ENCODE data around the gene PTPRG. TPM values are rescaled to one million over a fixed set of nuclear protein-coding genes. Genes with fewer than 3 reads are reported as not detected.
"Not testable (repeated sequence)": the region's sequence is repeated elsewhere in the genome, so short reads cannot be mapped to it uniquely, and the experiment has no call there.

PTPRG gene
- total and polyA plus RNA-seq, 7 donors, result 0.69 to 76.3 (median 62.7) TPM

DNA sequence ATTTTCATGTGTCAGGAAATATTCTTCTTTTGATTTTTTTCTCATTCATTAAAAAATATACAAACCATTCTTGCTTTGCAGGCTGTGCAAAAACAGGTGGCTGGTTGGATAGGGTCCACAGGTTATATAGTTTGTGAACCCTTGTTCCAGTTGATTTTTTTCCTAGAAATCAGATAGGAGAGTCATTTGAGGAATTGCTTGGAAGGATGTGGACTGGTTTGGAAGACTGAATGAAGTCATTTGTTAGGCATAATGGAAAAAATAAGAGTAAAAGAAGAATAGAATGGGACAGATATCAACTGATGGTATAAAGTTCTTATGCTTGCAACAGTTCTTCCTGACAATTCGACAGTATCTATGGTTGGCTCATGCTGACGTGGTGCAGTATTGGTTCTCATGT lies 189.4 kb downstream of the PTPRG start:
- Histone ChIP-seq H3K4me1 (peaks cover 0 to 34% (median 21%) of the 10 kb centered on the region in 4 donors), H3K9me3 (no peaks in the 10 kb centered on the region), H3K27me3 (no peaks in the 10 kb centered on the region), H3K4me3 (no peak overlapping the region), H3K27ac (no peak overlapping the region), H3K36me3 (no peaks in the 10 kb centered on the region)
- 84 to 85% methylated on average over 2 of the region's 2 CpGs for WGBS, 2 donors
- DNase-seq, result no peak
- intact Hi-C loops (cut with DNase I), result no loop called here
- TF ChIP-seq, protein P1, sequence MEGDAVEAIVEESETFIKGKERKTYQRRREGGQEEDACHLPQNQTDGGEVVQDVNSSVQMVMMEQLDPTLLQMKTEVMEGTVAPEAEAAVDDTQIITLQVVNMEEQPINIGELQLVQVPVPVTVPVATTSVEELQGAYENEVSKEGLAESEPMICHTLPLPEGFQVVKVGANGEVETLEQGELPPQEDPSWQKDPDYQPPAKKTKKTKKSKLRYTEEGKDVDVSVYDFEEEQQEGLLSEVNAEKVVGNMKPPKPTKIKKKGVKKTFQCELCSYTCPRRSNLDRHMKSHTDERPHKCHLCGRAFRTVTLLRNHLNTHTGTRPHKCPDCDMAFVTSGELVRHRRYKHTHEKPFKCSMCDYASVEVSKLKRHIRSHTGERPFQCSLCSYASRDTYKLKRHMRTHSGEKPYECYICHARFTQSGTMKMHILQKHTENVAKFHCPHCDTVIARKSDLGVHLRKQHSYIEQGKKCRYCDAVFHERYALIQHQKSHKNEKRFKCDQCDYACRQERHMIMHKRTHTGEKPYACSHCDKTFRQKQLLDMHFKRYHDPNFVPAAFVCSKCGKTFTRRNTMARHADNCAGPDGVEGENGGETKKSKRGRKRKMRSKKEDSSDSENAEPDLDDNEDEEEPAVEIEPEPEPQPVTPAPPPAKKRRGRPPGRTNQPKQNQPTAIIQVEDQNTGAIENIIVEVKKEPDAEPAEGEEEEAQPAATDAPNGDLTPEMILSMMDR (IDR thresholded peaks at IDR 0.05), result no peak
- TF ChIP-seq POLR2A (IDR thresholded peaks at IDR 0.05) (no peak), POLR2AphosphoS5 (IDR thresholded peaks at IDR 0.05) (no peak), EP300 (IDR thresholded peaks at IDR 0.05) (no peak)

DNA sequence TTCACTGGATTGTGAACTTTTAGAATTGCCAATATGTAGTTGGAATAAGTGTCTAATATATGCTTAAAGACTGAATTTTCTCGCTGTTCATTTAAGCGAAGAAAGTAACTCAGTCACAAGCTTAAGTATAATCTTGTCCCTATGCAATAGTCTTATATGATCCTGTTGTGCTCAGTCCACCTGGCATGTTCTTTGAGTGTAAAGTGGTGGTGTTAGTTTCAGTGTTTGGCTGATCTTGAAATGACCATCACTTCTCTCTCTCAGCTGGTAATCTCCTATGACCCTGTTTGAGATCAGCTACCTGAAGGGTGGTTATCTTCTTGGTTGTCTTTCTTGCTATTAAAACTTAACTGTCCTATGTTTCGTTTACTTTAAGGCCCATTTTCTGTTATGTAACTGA lies 197.5 kb downstream of the PTPRG start:
- 91 to 95% methylated on average over 3 of the region's 3 CpGs for WGBS, 2 donors
- TF ChIP-seq EP300 (IDR thresholded peaks at IDR 0.05), result no peak
- TF ChIP-seq POLR2AphosphoS5 (IDR thresholded peaks at IDR 0.05), result no peak
- TF ChIP-seq POLR2A (IDR thresholded peaks at IDR 0.05), result no peak
- TF ChIP-seq, protein P1 (IDR thresholded peaks at IDR 0.05), result no peak
- H3K36me3 ChIP-seq, result no peaks in the 10 kb centered on the region
- no peak for DNase-seq
- H3K4me1 ChIP-seq, result peaks cover 0 to 8% (median 3%) of the 10 kb centered on the region in 4 donors
- H3K27ac ChIP-seq, result no peak overlapping the region
- no peaks in the 10 kb centered on the region for H3K9me3 ChIP-seq
- no peak overlapping the region for H3K4me3 ChIP-seq
- H3K27me3 ChIP-seq, result no peaks in the 10 kb centered on the region
- intact Hi-C loops (cut with DNase I), result no loop called here

DNA sequence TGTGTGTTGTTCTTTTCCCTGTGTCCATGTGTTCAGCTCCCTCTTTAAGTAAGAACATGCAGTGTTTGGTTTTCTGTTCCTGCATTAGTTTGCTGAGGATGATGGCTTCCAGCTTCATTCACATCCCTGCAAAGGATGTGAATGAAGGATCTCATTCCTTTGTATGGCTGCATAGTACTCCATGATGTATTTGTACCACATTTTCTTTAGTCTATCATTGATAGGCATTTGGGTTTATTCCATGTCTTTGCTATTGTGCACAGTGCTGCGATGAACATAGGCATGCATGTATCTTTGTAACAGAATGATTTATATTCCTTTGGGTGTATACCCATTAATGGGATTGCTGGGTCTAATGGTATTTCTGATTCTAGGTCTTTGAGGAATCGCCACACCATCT lies 199.4 kb downstream of the PTPRG start:
- WGBS, 2 donors, result 95 to 96% methylated on average over 2 of the region's 2 CpGs
- H3K9me3 ChIP-seq; H3K36me3 ChIP-seq; H3K4me1 ChIP-seq; intact Hi-C loops (cut with DNase I); H3K27me3 ChIP-seq; H3K4me3 ChIP-seq; DNase-seq; H3K27ac ChIP-seq: not testable (repeated sequence)

DNA sequence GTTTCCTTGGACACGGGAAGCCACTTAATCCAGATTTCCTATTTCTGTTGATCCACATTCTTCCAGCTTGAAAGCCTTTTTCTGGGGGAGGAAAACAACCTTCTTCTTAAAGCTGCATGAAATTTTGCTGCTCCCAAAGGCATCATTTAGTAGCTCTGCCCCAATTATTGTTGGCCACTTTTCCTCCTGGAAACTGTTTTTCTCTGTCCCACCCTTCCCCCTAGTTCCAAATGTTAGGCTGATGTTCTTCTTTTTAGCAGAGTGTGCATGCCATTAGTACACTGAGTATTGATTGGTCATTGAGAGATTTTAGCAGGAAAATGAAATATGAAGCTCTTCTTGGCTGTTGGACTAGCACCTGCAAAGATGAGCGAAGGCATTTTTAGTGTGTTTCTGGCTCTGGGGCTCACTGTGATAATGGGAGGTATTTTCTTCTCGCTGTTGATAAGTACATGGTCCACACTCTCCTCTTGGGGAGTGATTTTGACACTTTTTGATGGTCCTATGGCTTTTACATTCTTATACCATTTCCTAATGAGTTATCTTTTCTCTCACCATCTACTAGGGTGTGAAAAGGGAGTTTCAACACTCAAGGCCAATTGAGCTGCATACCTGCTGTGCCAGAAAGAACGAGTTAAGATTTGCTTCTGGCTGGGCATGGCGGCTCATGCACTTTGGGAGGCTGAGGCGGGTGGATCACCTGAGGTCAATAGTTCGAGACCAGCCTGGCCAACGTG lies 200.5 kb downstream of the PTPRG start:
- Histone ChIP-seq H3K9me3 (no peaks in the 10 kb centered on the region), H3K27ac (no peak overlapping the region), H3K4me1 (peaks cover 0 to 4% (median 0%) of the 10 kb centered on the region in 4 donors), H3K36me3 (no peaks in the 10 kb centered on the region), H3K4me3 (no peak overlapping the region), H3K27me3 (no peaks in the 10 kb centered on the region)
- no peak for TF ChIP-seq POLR2A (IDR thresholded peaks at IDR 0.05)
- DNase-seq, result no peak
- WGBS, 2 donors, result 89 to 91% methylated on average over 8 of the region's 8 CpGs
- intact Hi-C loops (cut with DNase I), result no loop called here

DNA sequence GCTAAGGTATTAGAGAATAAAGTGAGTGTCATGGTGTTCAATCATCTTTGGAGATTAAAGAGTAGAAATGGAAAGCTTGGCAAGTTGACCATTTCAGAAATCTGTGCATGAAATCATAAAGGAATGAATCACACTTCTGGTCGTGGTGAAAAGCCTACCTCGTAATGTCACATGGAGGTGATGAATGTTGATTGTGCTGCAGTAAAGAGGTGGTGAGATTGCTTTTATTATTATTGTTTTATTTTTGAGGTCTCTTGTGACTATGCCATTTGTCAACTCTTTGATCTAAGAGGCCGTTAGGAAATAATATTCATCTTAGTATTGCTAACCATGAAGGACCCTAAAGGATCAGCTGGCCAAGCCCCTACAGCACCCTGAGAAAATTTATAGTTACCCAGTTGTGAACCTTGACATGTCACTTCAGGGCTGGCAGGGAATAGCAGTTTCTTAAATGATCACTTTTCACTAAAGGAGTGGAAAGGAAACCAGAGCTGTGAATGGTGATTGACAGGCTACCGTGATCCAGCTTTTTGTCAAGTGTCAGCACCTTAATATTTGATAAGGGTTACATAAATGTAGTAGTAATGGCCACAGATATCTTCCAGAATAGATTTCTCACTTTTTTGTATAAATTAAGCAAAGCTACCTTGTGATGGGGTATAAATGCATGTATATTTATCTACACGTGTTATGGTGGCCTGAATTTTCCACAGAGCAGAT lies 203.9 kb downstream of the PTPRG start:
- WGBS, 2 donors, result 56 to 82% methylated on average over 5 of the region's 5 CpGs
- no peaks in the 10 kb centered on the region for H3K9me3 ChIP-seq
- H3K27me3 ChIP-seq, result no peaks in the 10 kb centered on the region
- intact Hi-C loops (cut with DNase I), result no loop called here
- DNase-seq, result no peak
- H3K27ac ChIP-seq, result no peak overlapping the region
- no peaks in the 10 kb centered on the region for H3K36me3 ChIP-seq
- H3K4me1 ChIP-seq, result peaks cover 0 to 9% (median 0%) of the 10 kb centered on the region in 4 donors
- TF ChIP-seq POLR2A (IDR thresholded peaks at IDR 0.05) (no peak), POLR2AphosphoS5 (IDR thresholded peaks at IDR 0.05) (no peak), EP300 (IDR thresholded peaks at IDR 0.05) (no peak)
- H3K4me3 ChIP-seq, result no peak overlapping the region

DNA sequence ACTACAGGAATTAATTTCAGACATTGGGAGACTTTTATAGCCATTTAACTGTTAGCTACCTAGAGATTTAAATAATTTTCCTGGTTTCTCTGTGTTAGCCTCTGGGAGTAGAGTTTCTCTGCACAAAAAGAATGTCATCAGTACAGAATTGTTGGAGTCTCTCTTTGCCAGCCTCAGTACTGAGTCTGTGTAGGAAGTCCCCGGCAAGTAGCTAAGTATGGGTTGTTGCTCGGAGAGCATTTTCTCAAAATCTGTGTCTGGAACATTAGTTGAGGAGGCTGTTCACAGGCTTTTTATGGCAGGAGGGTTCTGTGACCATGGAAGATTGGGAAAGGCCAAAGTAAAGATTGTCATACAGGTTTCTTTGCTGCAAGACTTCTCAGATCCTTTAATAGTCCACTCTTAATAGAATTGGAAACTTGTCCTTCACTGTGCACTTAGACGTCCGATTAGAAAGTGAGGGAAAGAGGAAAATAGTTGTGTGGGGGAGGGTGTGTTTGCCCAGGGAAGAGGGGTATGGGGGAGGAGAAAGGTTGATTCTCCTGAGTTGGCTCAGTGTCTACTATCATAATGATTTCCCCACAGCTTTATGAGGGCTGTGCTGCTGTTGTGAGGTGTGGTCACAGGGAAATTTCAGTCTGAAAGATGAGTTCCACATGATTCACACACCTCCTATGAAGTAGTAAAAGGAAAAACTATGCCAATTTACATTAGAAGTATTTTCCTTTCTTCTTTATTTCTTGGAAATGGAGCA lies 207.1 kb downstream of the PTPRG start:
- Histone ChIP-seq H3K36me3 (no peaks in the 10 kb centered on the region), H3K4me1 (peaks cover 0 to 15% (median 0%) of the 10 kb centered on the region in 4 donors), H3K27me3 (no peaks in the 10 kb centered on the region), H3K9me3 (no peaks in the 10 kb centered on the region), H3K27ac (no peak overlapping the region), H3K4me3 (no peak overlapping the region)
- no peak for TF ChIP-seq EP300 (IDR thresholded peaks at IDR 0.05)
- no peak for TF ChIP-seq POLR2A (IDR thresholded peaks at IDR 0.05)
- TF ChIP-seq POLR2AphosphoS5 (IDR thresholded peaks at IDR 0.05), result no peak
- TF ChIP-seq, protein P1 (IDR thresholded peaks at IDR 0.05), result no peak
- no peak for DNase-seq
- WGBS, 2 donors, result 51 to 72% methylated on average over 4 of the region's 4 CpGs
- intact Hi-C loops (cut with DNase I), result no loop called here
